Right cardiac atrium (tissue), 5 donors: ENCODE measurements around the gene HAT1. TPM values are rescaled to one million over a fixed set of nuclear protein-coding genes. Genes with fewer than 3 reads are reported as not detected.
"Not testable (repeated sequence)": the region's sequence is repeated elsewhere in the genome, so short reads cannot be mapped to it uniquely, and the experiment has no call there.

ENCODE experiments used
- ATAC-seq, 2 donors: fragments of 200-7000 bp; cut with Tn5 transposase; one replicate each; pipeline versions ENCODE4 v1.8.0 to v1.9.1; 2020; ENCODE audit warnings: moderate library complexity in 2 of 2, mild to moderate bottlenecking in 1 of 2
- DNase-seq, 3 donors: peaks; one replicate each; pipeline ENCODE4 v3.0.0-alpha.2; 2020
- H3K27ac ChIP-seq: one replicate; pipeline ENCODE4 v1.5.1; 2013; ENCODE audit warnings: mild to moderate bottlenecking, low read length, control low read depth, moderate library complexity
- H3K27me3 ChIP-seq: one replicate; pipeline ENCODE4 v1.6.1; 2013; ENCODE audit not compliant: control insufficient read depth, insufficient read depth
- H3K4me1 ChIP-seq: one replicate; pipeline ENCODE4 v1.6.1; 2013; ENCODE audit warnings: low read length; ENCODE audit not compliant: control insufficient read depth, insufficient read depth
- H3K4me3 ChIP-seq: one replicate; pipeline ENCODE4 v1.5.1; 2013; ENCODE audit warnings: low read length, control low read depth
- H3K9me3 ChIP-seq: one replicate; pipeline ENCODE4 v1.6.1; 2013; ENCODE audit warnings: low read length; ENCODE audit not compliant: control insufficient read depth
- WGBS: extraction: QIAGEN DNeasy Blood & Tissue Kit; methylation state at CpG from one replicate; pipeline ENCODE4 v1.1.7; 2013; 5-methylcytosine and 5-hydroxymethylcytosine counted together
- intact Hi-C, 4 donors: fragments of 100-400 bp; cut with DNase I; formaldehyde crosslinking; loops; one replicate each; pipeline versions ENCODE4 v1.11.0 to v1.14.0; 2022 to 2023
- polyA plus RNA-seq: library from polyadenylated mRNA; stranded (reverse); fragments of 200-250 nt; gene quantifications from one replicate; pipeline ENCODE4 v1.2.3, GENCODE V29; 2013
- total RNA-seq, 4 donors: library from RNA; stranded (reverse); fragmentation: NEBNext Ultra II Directional; extraction: Animal tissue kit (Norgen Biotek cat#: 25700); gene quantifications; one replicate each; pipeline ENCODE4 v1.2.1, GENCODE V29; 2021
- donor health status: healthy with polysubstance abuse.
- donor health status: DM: no; HTN: yes; CAD: no.
- donor health status: DM: no; HTN: no; CAD: no.
- donor health status: DM: no; HTN: yes; CAD: no; lungs with severe emphysema.
- donor health status: DM: yes; HTN: yes; CAD: no.

Gene HAT1
- total and polyA plus RNA-seq, 5 donors, result 27.6 to 35.0 (median 31.5) TPM

GRCh38 chr2:171893196-171893823, 29.0 kb upstream of the HAT1 start:
- intact Hi-C loops, result no loop called here
- peak in 1 of 2 donors; percentile 33 for ATAC-seq

DNA sequence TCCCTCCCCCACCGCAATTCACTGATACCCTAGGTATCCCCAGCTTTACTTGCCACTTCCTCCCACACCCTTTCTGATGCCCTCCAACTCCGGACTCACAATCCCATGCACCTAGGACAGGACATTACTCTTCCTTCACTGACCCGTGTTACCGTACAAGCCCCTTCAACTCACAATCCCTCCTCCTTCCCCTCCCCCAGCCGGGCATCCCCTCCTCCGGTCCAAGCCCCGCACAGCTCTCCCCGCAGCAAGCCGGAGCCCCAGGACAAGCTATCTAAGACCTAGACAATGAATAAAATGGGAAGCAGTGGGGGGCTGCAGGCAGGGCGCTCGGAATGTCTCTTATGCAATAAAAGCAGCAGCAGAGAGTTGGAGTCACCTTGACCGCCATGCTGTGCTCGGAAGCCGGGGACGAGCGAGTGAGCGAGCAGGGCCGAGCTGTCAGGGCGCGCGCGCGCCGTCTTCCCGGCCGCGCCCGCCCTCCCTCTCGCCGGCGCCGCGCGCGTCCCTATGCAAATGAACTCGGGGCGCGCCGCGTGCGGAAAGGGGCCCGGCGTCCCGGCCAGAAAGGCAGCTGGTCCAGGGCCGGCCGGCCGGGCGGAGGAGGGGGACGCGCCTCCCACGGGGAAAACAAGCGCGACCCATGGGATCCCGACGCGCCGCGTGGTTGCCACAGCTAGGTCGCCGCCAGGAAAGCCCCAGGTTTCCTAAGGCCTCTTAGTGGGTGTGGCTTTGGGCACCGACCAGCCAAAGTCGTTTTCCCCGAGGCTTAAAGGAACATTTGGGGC, 28.2 kb upstream of the HAT1 start, which contains the start of gene SLC25A12:
TSS of gene SLC25A12 (minus strand) at position 421 of the 788 bp plus-strand sequence. CDS start at position 391, 30 bp downstream.
- Histone ChIP-seq H3K27me3 (no peaks in the 10 kb centered on the region), H3K9me3 (no peaks in the 10 kb centered on the region), H3K4me3 (peak within 1 kb of the TSS; percentile 96), H3K27ac (peak within 1 kb of the TSS; percentile 93), H3K4me1 (peaks cover 4% of the 10 kb centered on the region)
- ATAC-seq (peak; percentile 98 to 99), DNase-seq (peak; percentile 87 to 95 (median 94))
- intact Hi-C loops, result no loop called here
- WGBS, result under 1% methylated on average over 63 of the region's 63 CpGs

More at GRCh38 chr2:171893196-171893823, 29.0 kb upstream of the HAT1 start:
- no peak for DNase-seq
- Histone ChIP-seq H3K4me1 (peaks cover 4% of the 10 kb centered on the region), H3K4me3 (peak overlapping the region; percentile 96), H3K27ac (peak overlapping the region; percentile 93), H3K27me3 (no peaks in the 10 kb centered on the region), H3K9me3 (no peaks in the 10 kb centered on the region)
- WGBS, result 28% methylated on average over 7 of the region's 7 CpGs

GRCh38 chr2:171894612-171894947, 27.7 kb upstream of the HAT1 start:
- DNase-seq, result no peak
- Histone ChIP-seq H3K4me1 (peaks cover 4% of the 10 kb centered on the region), H3K27me3 (no peaks in the 10 kb centered on the region), H3K27ac (peak overlapping the region; percentile 69), H3K9me3 (no peaks in the 10 kb centered on the region), H3K4me3 (peak overlapping the region; percentile 96)
- no peak for ATAC-seq
- intact Hi-C loops, result no loop called here
- WGBS, result 31% methylated on average over 10 of the region's 10 CpGs

GRCh38 chr2:171895786-171896185, 26.5 kb upstream of the HAT1 start:
- ATAC-seq (no peak), DNase-seq (no peak)
- H3K4me3 ChIP-seq, result no peak overlapping the region
- intact Hi-C loops, result no loop called here
- peaks cover 2% of the 10 kb centered on the region for H3K4me1 ChIP-seq
- H3K27me3 ChIP-seq, result no peaks in the 10 kb centered on the region
- no peak overlapping the region for H3K27ac ChIP-seq
- no peaks in the 10 kb centered on the region for H3K9me3 ChIP-seq
- WGBS, result 69% methylated on average over 1 of the region's 1 CpG

DNA sequence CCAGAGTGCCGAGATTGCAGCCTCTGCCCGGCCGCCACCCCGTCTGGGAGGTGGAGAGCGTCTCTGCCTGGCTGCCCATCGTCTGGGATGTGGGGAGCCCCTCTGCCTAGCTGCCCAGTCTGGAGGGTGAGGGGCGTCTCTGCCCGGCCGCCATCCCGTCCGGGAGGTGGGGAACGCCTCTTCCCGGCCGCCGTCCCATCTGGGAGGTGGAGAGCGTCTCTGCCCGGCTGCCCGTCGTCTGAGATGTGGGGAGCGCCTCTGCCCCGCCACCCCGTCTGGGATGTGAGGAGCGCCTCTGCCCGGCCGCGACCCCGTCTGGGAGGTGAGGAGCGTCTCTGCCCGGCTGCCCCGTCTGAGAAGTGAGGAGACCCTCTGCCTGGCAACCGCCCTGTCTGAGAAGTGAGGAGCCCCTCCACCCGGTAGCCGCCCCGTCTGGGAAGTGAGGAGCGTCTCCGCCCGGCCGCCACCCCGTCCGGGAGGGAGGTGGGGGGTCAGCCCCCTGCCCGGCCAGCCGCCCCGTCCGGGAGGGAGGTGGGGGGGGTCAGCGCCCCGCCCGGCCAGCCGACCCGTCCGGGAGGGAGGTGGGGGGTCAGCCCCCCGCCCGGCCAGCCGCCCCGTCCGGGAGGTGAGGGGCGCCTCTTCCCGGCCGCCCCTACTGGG, 22.5 kb upstream of the HAT1 start:
- intact Hi-C loops, H3K27ac ChIP-seq, H3K4me1 ChIP-seq, H3K4me3 ChIP-seq, H3K27me3 ChIP-seq, ATAC-seq, H3K9me3 ChIP-seq: not testable (repeated sequence)
- peak in 1 of 3 donors; percentile 59 for DNase-seq
- 97% methylated on average over 57 of the region's 58 CpGs for WGBS

GRCh38 chr2:171902840-171903420, 19.3 kb upstream of the HAT1 start:
- Histone ChIP-seq H3K4me1 (no peaks in the 10 kb centered on the region), H3K27me3 (no peaks in the 10 kb centered on the region), H3K9me3 (no peaks in the 10 kb centered on the region), H3K27ac (no peak overlapping the region), H3K4me3 (no peak overlapping the region)
- ATAC-seq (no peak), DNase-seq (no peak)
- intact Hi-C loops, result no loop called here
- WGBS, result 64% methylated on average over 2 of the region's 2 CpGs

- Histone ChIP-seq H3K9me3 (no peaks in the 10 kb centered on the region), H3K27me3 (no peaks in the 10 kb centered on the region), H3K4me3 (no peak overlapping the region), H3K4me1 (no peaks in the 10 kb centered on the region), H3K27ac (no peak overlapping the region)
- 96% methylated on average over 1 of the region's 1 CpG for WGBS
- DNase-seq (no peak), ATAC-seq (no peak)
- intact Hi-C loops, result no loop called here
These were observed 14.0 kb upstream of the HAT1 start for GRCh38 chr2:171908235-171908634.

DNA sequence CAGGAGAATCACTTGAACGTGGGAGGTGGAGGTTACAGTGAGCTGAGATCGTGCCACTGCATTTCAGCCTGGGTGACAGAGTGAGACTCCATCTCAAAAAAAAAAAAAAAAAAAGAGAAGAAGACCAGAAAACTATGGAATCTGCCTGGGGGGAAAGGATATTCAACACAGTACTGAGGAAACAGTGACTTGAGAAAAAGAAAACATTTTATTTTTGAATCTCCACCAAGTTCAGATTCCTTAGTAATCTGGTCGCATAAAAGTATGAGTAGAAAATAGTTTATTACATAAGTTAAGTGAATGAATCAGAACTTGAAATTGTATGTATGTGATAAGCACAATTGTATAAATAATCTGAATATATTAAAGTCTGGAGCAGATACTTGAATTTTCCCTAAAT, 13.0 kb upstream of the HAT1 start:
- DNase-seq, result no peak
- intact Hi-C loops, result no loop called here
- WGBS, result 70% methylated on average over 3 of the region's 3 CpGs
- Histone ChIP-seq H3K9me3 (no peaks in the 10 kb centered on the region), H3K27ac (no peak overlapping the region), H3K4me1 (no peaks in the 10 kb centered on the region), H3K27me3 (no peaks in the 10 kb centered on the region), H3K4me3 (no peak overlapping the region)
- no peak for ATAC-seq

DNA sequence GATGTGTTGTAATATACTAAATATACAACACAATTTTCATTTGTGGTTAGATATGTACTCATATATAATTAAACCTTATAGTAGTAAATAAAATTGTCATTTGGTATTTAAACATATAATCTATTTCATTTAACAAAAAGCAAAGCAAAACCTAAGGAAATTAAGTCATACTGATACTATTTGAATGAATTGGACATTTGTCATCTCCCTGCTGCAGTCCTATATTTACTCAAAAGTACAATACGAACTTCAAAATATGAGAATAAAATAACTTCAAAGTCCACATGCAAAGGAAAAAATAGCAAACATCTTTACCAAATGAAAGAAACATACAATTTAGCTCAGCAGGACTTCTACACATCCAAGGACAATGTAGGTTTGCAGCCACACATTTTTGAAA, 11.8 kb upstream of the HAT1 start:
- ATAC-seq, result no peak
- H3K27ac ChIP-seq, result no peak overlapping the region
- no peaks in the 10 kb centered on the region for H3K27me3 ChIP-seq
- whole genome bisulfite sequencing, result 58% methylated on average over 1 of the region's 1 CpG
- H3K4me3 ChIP-seq, result no peak overlapping the region
- intact Hi-C loops, result no loop called here
- DNase-seq, result no peak
- H3K9me3 ChIP-seq, result no peaks in the 10 kb centered on the region
- H3K4me1 ChIP-seq, result no peaks in the 10 kb centered on the region

DNA sequence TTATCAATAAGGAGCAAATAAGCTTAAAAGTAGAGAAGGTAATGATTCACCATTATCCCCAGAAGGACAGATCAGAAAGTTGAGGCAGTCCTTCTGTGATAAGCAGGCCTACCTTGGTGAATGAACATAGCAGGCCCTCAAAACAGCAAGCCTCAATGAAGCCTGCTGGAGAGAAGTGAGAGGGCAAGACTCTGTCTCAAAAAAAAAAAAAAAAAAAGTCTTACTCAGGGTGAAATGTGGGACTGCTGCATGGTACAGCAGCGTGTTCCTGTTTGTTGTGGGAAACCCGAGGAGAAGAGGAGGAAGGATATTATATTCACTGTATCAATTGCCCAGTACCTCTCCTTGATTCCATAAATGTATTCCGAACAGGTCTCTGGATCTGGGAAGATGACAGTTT, 8.7 kb upstream of the HAT1 start:
- ATAC-seq (no peak), DNase-seq (no peak)
- intact Hi-C loops, result no loop called here
- Histone ChIP-seq H3K27ac (no peak overlapping the region), H3K27me3 (no peaks in the 10 kb centered on the region), H3K4me1 (no peaks in the 10 kb centered on the region), H3K9me3 (no peaks in the 10 kb centered on the region), H3K4me3 (no peak overlapping the region)
- 75% methylated on average over 3 of the region's 3 CpGs for WGBS

- DNase-seq (no peak), ATAC-seq (no peak)
- Histone ChIP-seq H3K4me3 (no peak overlapping the region), H3K27ac (no peak overlapping the region), H3K4me1 (no peaks in the 10 kb centered on the region), H3K9me3 (no peaks in the 10 kb centered on the region), H3K27me3 (no peaks in the 10 kb centered on the region)
- 78% methylated on average over 2 of the region's 2 CpGs for WGBS
- intact Hi-C loops, result no loop called here
These were observed 2.8 kb upstream of the HAT1 start for GRCh38 chr2:171919453-171919852.
